GM23338 (cell line): Measurements from ENCODE around the gene FAM171A1. TPM values are rescaled to one million over a fixed set of nuclear protein-coding genes. Genes with fewer than 3 reads are reported as not detected.

Experiments used
- ATAC-seq: fragments of 200-7000 bp; cut with Tn5 transposase; 3 replicates; pipeline ENCODE4 v1.9.1; 2020
- DNase-seq: peaks from one replicate; pipeline ENCODE4 v3.0.0-alpha.2; 2015; ENCODE audit warnings: low spot score
- H2AFZ ChIP-seq: fragments of 200-600 bp; sonication (generic); 2 replicates; pipeline ENCODE4 v1.8.0; 2016; ENCODE audit warnings: antibody characterized with exemption, mild to moderate bottlenecking, moderate library complexity
- H3F3A ChIP-seq: fragments of 200-600 bp; sonication (generic); replicated peaks from 2 replicates; pipeline ENCODE4 v1.8.0; 2017; ENCODE audit warnings: antibody characterized with exemption, mixed run types, low read depth
- H3K27ac ChIP-seq: fragments of 200-600 bp; sonication (generic); 2 replicates; pipeline ENCODE4 v1.6.1; 2016; ENCODE audit warnings: low read depth
- H3K27me3 ChIP-seq: fragments of 200-600 bp; sonication (generic); 2 replicates; pipeline ENCODE4 v1.8.0; 2016; ENCODE audit warnings: mild to moderate bottlenecking, mixed run types, moderate library complexity; ENCODE audit not compliant: insufficient read depth
- H3K36me3 ChIP-seq: fragments of 200-600 bp; sonication (generic); 2 replicates; pipeline ENCODE4 v1.8.0; 2016; ENCODE audit warnings: mild to moderate bottlenecking; ENCODE audit not compliant: insufficient read depth
- H3K4me1 ChIP-seq: fragments of 200-600 bp; sonication (generic); 2 replicates; pipeline ENCODE4 v1.8.0; 2016; ENCODE audit warnings: mild to moderate bottlenecking, moderate library complexity; ENCODE audit not compliant: insufficient read depth
- H3K4me2 ChIP-seq: fragments of 200-600 bp; sonication (generic); 2 replicates; pipeline ENCODE4 v1.7.1; 2017; ENCODE audit warnings: mixed run types
- H3K4me3 ChIP-seq: fragments of 200-600 bp; sonication (generic); 2 replicates; pipeline ENCODE4 v1.6.1; 2016; ENCODE audit warnings: mixed run types
- H3K79me2 ChIP-seq: fragments of 200-600 bp; sonication (generic); replicated peaks from 2 replicates; pipeline ENCODE4 v1.8.0; 2017; ENCODE audit warnings: mild to moderate bottlenecking; ENCODE audit not compliant: insufficient read depth
- H3K9me2 ChIP-seq: fragments of 200-600 bp; sonication (generic); 2 replicates; pipeline ENCODE4 v1.8.0; 2017; ENCODE audit not compliant: insufficient read depth
- H4K20me1 ChIP-seq: fragments of 200-600 bp; sonication (generic); replicated peaks from 2 replicates; pipeline ENCODE4 v1.8.0; 2017; ENCODE audit warnings: mild to moderate bottlenecking; ENCODE audit not compliant: insufficient read depth
- H3K27ac Mint-ChIP-seq: 2 replicates; pipeline ENCODE4 v1.8.0; 2020; ENCODE audit warnings: inconsistent platforms, mild to moderate bottlenecking, moderate library complexity, mixed read lengths
- H3K27me3 Mint-ChIP-seq: 3 replicates; pipeline ENCODE4 v1.8.0; 2022; ENCODE audit warnings: low read depth, mild to moderate bottlenecking, moderate library complexity, mixed read lengths, inconsistent platforms; ENCODE audit not compliant: insufficient read depth, poor library complexity
- H3K36me3 Mint-ChIP-seq: 3 replicates; pipeline ENCODE4 v1.8.0; 2021; ENCODE audit warnings: low read depth, mild to moderate bottlenecking, inconsistent platforms, moderate library complexity, mixed read lengths
- H3K4me1 Mint-ChIP-seq: 3 replicates; pipeline ENCODE4 v1.8.0; 2020; ENCODE audit warnings: mild to moderate bottlenecking, inconsistent platforms, mixed read lengths
- H3K4me3 Mint-ChIP-seq: 3 replicates; pipeline ENCODE4 v1.8.0; 2021; ENCODE audit warnings: moderate library complexity, mild to moderate bottlenecking, inconsistent platforms, mixed read lengths
- H3K9me3 Mint-ChIP-seq: 3 replicates; pipeline ENCODE4 v1.8.0; 2020; ENCODE audit warnings: moderate library complexity, mild to moderate bottlenecking, inconsistent platforms, mixed read lengths
- CREB1 ChIP-seq: fragments of 250-450 bp; sonication (Bioruptor Pico); IDR thresholded peaks from 2 replicates; pipeline ENCODE4 v1.5.0; 2020; ENCODE audit warnings: low read depth, mild to moderate bottlenecking, moderate library complexity
- CTCF ChIP-seq, 2 experiments: fragments of 200-600 bp in 1 of 2; sonication (generic) in 1 of 2; conservative IDR thresholded peaks; 2 replicates each; pipeline versions ENCODE4 v1.5.1 to v1.6.1; 2016 to 2017; ENCODE audit warnings: antibody characterized with exemption in 2 of 2, low read depth in 2 of 2, mild to moderate bottlenecking in 2 of 2, moderate library complexity in 1 of 2
- EZH2 ChIP-seq: fragments of 200-600 bp; sonication (generic); IDR thresholded peaks from one replicate; pipeline ENCODE4 v1.8.0; 2017; ENCODE audit warnings: antibody characterized with exemption, mild to moderate bottlenecking, low read depth; ENCODE audit not compliant: unreplicated experiment
- NANOG ChIP-seq: IDR thresholded peaks from 2 replicates; pipeline ENCODE4 v1.6.1; 2016; ENCODE audit warnings: antibody characterized with exemption, borderline replicate concordance
- REST ChIP-seq: IDR thresholded peaks from one replicate; pipeline ENCODE4 v1.6.1; 2018; ENCODE audit warnings: antibody characterized with exemption; ENCODE audit not compliant: unreplicated experiment
- ZNF331 ChIP-seq: fragments of 250-450 bp; sonication (Bioruptor Pico); IDR thresholded peaks from 2 replicates; pipeline ENCODE4 v1.5.0; 2020; ENCODE audit warnings: low read depth, mild to moderate bottlenecking, moderate library complexity
- polyA plus RNA-seq: library from polyadenylated mRNA; unstranded; fragments of >200 nt; fragmentation: Nextera tagmentation; extraction: Ambion mirVana; gene quantifications from 2 replicates; pipeline ENCODE4 v1.2.1, GENCODE V29; 2016
- total RNA-seq: library from RNA; depleted of rRNA; stranded (reverse); fragments of >200 nt; shearing (Covaris generic); gene quantifications from 2 replicates; pipeline ENCODE4 v1.2.3, GENCODE V29; 2014

The FAM171A1 gene
- total and polyA plus RNA-seq, 2 experiments from 2014 or later, result 11.3 to 32.2 TPM

- no peaks in the 10 kb centered on the region for H3K36me3 ChIP-seq
- H3K27me3 ChIP-seq, result no peaks in the 10 kb centered on the region
- H3F3A ChIP-seq, result no peaks in the 10 kb centered on the region
- H3K4me1 Mint-ChIP-seq, result peaks cover 11% of the 10 kb centered on the region
- DNase-seq, result no peak
- peaks cover 6% of the 10 kb centered on the region for H3K4me1 ChIP-seq
- no peaks in the 10 kb centered on the region for H3K36me3 Mint-ChIP-seq
- no peak overlapping the region for H3K4me3 Mint-ChIP-seq
- no peak overlapping the region for H3K4me2 ChIP-seq
- H3K27me3 Mint-ChIP-seq, result peaks cover 3% of the 10 kb centered on the region
- no peak for TF ChIP-seq REST
- TF ChIP-seq ZNF331, result no peak
- no peak for TF ChIP-seq NANOG
- no peak for TF ChIP-seq CREB1
- no peak overlapping the region for H3K27ac Mint-ChIP-seq
- no peak overlapping the region for H3K4me3 ChIP-seq
- H3K9me3 Mint-ChIP-seq, result no peaks in the 10 kb centered on the region
- peak; percentile 33; the same call in 1 of the 3 replicates for ATAC-seq
- no peaks in the 10 kb centered on the region for H4K20me1 ChIP-seq
- no peaks in the 10 kb centered on the region for H3K9me2 ChIP-seq
- peak overlapping the region; percentile 73; the same call in 1 of the 2 replicates for H2AFZ ChIP-seq
- H3K27ac ChIP-seq, result no peak overlapping the region
- H3K79me2 ChIP-seq, result no peaks in the 10 kb centered on the region
Measured at GRCh38 chr10:15379078-15379477, 8.0 kb upstream of the FAM171A1 start.

- peak; percentile 88 for ATAC-seq
- no peak overlapping the region for H3K27ac ChIP-seq
- no peaks in the 10 kb centered on the region for H3K36me3 Mint-ChIP-seq
Measured at GRCh38 chr10:15378569-15378968, 7.5 kb upstream of the FAM171A1 start.

More at GRCh38 chr10:15378569-15378968, 7.5 kb upstream of the FAM171A1 start:
- no peaks in the 10 kb centered on the region for H3K9me3 Mint-ChIP-seq
- Histone ChIP-seq H3K4me1 (peaks cover 10% of the 10 kb centered on the region), H3K27me3 (no peaks in the 10 kb centered on the region), H3K9me2 (no peaks in the 10 kb centered on the region), H3K4me2 (no peak overlapping the region), H3K4me3 (no peak overlapping the region), H4K20me1 (no peaks in the 10 kb centered on the region), H2AFZ (peak overlapping the region; percentile 73; the same call in 1 of the 2 replicates), H3F3A (no peaks in the 10 kb centered on the region), H3K36me3 (no peaks in the 10 kb centered on the region), H3K79me2 (no peaks in the 10 kb centered on the region)
- TF ChIP-seq EZH2, result no peak
- TF ChIP-seq CTCF (conservative IDR thresholded peaks at IDR 0.05; ENCODE audit: low read depth in 2 of 2), result peak; percentile 41 to 48
- peaks cover 16% of the 10 kb centered on the region for H3K4me1 Mint-ChIP-seq
- no peak overlapping the region for H3K27ac Mint-ChIP-seq
- no peak overlapping the region for H3K4me3 Mint-ChIP-seq
- DNase-seq, result peak; percentile 74
- peaks cover 2% of the 10 kb centered on the region for H3K27me3 Mint-ChIP-seq
